MV-4-11 (cell line): ENCODE data around the gene HSPB1.
"Not testable (repeated sequence)": the region's sequence is repeated elsewhere in the genome, so short reads cannot be mapped to it uniquely, and the experiment has no call there.

Experiments
- DNase-seq: peaks from one replicate; lab custom pipeline; 2025; lab: John Stamatoyannopoulos, UW

Gene HSPB1

GRCh38 chr7:76281706-76282343, 20.6 kb upstream of the HSPB1 start:
- no peak for DNase-seq

GRCh38 chr7:76282344-76283253, 19.9 kb upstream of the HSPB1 start:
- DNase-seq, result no peak

GRCh38 chr7:76283254-76284159, 19.0 kb upstream of the HSPB1 start:
- DNase-seq, result no peak

DNA sequence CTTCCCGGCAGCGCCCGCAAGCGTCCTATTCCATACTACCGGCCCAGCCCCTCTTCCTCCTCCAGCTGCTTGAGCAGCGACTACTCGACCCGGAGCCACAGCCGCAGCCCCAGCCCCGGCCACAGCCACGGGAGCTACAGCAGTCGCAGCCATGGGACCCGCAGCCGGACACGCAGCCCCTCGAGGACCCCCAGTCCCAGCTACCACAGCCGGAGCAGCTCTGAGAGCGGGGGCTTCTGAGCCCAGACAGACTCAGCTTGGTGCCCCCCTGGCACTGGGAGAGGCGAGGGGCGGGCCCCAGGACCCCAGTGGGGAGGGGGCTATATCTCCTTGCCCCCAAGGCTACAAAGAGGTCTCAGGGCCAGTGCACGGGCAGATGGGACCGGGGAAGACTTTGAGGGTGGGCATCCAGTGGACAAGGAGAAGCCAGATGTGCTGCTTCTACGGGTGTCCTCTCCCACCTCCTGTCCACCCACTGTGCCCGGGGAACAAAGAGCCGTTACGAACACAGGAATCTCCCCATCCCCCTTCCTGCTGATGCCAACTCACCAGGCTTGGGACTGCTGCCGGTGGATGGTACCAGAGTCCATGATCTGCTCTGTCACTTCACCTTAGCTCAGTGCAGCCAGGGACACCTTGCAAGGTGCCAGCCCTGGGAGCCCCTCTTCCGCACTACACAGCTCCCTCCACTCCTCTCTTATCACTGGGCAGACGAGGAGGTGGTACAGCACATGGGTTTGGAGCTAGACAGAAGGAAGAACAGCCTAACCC, 16.7 kb upstream of the HSPB1 start:
- no peak for DNase-seq

GRCh38 chr7:76286842-76287403, 15.6 kb upstream of the HSPB1 start:
- no peak for DNase-seq

DNA sequence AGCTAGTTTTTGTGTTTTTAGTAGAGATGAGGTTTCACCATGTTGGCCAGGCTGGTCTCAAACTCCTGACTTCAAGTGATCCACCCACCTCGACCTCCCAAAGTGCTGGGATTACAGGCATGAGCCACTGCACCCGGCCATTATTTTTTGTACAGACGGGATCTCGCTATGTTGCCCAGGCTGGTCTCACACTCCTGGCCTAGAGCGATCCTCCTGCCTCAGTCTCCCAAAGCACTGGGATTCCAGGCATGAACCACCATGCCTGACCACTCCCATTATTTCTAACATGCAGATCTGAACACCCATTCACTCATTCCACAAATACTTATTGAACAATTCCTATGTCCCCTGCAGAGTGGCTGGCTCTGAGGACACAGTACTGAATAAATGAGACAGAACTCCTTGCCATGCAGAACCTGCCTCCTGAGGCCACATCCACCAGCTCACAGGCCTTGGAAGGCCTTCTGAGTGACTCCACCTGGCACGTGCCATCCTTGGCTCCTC, 11.6 kb upstream of the HSPB1 start:
- not testable (repeated sequence) for DNase-seq

- peak; percentile 96 for DNase-seq
Measured at GRCh38 chr7:76291351-76292212, 10.9 kb upstream of the HSPB1 start.

DNA sequence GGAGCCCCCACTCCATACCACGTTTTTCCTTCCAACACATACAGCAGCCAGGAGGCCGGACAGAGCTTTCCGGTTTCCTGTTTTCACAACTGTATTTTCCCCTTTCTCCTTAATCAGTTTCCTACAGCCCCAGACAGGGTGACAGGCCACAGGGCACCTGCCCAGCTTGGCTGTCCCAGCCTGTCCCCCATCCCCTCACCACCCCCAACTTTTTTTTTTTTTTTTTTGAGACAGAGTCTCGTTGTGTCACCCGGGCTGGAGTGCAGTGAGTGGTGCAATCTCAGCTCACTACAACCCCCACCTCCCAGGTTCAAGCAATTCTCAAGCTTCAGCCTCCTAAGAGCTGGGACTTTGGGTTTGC, 10.3 kb upstream of the HSPB1 start:
- peak; percentile 54 for DNase-seq

GRCh38 chr7:76292911-76293310, 9.6 kb upstream of the HSPB1 start:
- not testable (repeated sequence) for DNase-seq

DNA sequence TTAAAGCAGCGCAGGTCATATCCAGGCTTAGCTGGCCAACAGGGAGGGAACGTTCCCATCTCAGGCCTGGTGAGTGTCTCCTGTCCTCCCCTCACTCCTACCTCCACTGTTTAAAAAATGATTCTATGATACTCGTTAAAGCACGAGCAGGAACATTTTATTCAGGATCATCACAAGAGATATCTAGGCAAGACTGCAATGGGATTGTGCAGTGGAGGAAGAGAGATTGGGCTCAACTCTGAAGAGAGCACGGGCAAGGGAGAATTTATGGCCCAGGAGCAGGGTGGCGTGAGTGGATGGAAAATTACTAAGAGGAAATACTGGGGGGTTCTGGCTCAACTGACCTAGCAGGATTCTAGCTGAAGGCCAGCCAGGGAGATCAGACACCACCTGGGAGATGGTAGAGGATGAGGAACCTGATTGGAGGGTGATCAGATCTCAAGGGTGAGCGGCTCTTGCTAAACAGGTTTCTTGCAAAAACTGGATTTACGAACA, 9.0 kb upstream of the HSPB1 start:
- DNase-seq, result no peak

DNA sequence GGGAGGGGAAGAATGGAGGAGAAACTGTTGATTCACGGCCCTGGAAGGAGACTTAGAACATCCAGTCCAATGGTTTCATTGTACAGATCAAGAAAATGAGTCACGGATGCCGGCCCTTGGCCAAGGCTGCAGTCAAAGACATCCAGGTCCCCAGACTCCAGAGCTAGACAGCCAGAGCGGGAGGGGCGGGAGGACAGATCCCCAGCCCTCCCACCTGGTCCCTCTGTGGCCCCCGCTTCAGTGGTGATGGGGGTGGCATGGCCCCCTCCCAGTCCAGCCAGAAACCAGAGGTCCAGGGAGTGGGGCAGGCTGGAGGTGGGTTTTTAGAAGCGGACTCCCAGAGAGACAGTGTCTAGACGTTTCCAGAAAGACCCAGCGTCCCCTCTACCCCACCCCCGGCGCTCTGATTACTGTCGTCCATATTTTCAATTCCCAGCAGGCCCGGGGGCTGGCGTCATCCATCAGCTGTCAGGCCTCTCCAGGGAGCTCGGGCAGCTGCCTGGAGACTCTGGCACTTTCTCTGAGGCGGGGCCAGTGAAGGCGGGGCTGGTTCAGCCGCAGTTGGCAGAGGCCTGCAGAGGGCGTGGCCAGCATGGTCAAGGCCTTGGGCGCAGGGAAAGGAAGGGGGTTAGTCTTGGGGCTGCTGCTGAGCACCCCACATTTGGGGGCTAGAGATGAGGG, 8.0 kb upstream of the HSPB1 start:
- peak; percentile 88 for DNase-seq

DNA sequence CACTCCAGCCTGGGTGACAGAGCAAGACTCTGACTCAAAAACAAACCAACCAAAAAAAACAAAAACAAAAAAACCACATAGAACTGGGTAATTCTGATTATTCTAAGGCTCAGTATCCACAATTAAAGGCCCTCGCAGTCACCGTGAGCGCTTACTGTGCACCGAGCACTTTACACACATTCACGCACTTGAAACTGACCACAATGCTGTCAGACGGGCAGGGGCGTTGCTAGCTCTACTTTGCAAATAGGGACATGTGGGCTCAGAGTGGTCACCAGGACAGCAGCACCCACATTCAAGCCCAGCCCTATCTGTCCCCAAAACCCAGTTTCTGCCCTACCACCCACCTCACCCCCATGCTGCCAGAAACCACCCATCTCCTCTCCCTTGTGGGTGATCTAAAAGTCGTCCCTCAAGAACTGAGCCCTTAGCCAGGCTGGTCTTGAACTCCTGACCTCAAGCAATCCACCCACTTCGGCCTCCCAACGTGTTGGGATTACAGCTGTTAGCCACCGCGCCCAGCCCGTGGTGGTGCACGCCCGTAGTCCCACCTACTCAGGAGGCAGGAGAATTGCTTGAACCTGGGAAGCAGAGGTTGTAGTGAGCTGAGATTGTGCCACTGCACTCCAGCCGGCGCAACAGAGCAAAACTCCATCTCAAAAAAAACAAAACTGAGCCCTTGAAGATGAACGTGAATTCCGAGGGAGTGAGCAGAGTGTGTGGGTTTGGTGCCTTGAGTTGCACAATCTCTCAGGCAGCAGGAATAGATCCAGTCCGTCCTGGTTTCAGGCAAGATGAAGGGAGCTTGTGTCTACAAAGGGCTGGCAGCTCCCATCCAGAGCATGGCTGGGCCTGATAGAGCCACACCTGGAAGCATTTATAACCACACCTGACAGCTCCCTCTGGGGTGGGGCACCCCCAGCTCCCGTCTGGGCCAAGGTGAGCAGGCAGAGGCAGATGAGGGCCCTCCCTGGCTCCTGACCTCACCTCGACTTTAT, 5.4 kb upstream of the HSPB1 start:
- DNase-seq, result peak; percentile 24

- peak; percentile 59 for DNase-seq
Measured at GRCh38 chr7:76300166-76300731, 2.2 kb upstream of the HSPB1 start.

GRCh38 chr7:76301000-76301399, 1.5 kb upstream of the HSPB1 start:
- DNase-seq, result no peak

DNA sequence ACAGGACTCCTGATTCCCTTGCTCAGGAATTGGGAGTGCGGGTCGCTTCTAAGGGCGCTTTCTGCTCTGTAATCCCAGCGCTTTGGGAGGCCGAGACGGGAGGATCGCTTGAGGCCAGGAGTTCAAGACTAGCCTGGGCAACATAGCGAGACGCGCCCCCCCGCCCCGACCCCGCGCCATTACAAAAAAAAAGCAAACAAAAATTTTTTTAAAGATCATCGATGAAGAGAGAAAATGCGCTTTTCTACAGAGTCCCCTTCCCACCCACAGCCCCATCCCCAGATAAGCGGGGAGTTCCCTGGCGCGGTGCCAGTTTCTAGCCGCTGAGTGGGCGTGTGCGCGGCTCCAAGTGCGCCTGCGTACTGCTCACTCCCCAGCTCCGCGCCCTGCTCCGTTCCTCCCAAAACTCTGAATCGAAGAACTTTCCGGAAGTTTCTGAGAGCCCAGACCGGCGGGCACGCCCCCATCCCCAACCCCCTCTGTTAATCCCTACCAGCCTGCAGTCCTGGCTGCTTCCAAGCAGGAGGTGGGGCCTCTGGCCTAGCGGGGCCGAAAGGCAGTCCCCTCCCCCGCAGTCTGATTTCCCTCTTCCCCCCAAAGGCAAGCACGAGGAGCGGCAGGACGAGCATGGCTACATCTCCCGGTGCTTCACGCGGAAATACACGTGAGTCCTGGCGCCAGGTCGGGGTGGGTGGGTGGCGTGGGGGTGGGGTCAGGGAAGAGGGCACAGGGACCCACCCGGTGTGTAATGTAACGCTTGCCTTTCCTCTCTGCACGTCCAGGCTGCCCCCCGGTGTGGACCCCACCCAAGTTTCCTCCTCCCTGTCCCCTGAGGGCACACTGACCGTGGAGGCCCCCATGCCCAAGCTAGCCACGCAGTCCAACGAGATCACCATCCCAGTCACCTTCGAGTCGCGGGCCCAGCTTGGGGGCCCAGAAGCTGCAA, 1.0 kb downstream of the HSPB1 start:
- peak; percentile 89 for DNase-seq

- DNase-seq, result no peak
Measured at GRCh38 chr7:76304888-76305375, 2.5 kb downstream of the HSPB1 start.
